SU-DHL-6 (cell line): ENCODE results near the gene GALNT12.

Source experiments
- H2AFZ ChIP-seq: fragments of 200-600 bp; sonication (generic); 2 replicates; pipeline ENCODE4 v1.6.1; 2014; ENCODE audit warnings: low read depth, mild to moderate bottlenecking, moderate library complexity, mixed read lengths, antibody characterized with exemption, low read length; ENCODE audit not compliant: severe bottlenecking
- H3F3A ChIP-seq: fragments of 200-600 bp; shearing (Covaris generic); 2 replicates; pipeline ENCODE4 v1.6.0; 2016; ENCODE audit warnings: antibody characterized with exemption, mild to moderate bottlenecking; ENCODE audit not compliant: insufficient read depth
- H3K27ac ChIP-seq: fragments of 200-600 bp; sonication (generic); 2 replicates; pipeline ENCODE4 v1.5.1; 2016; ENCODE audit warnings: low read depth, mild to moderate bottlenecking, low read length, moderate library complexity, mixed read lengths
- H3K27me3 ChIP-seq: fragments of 200-600 bp; sonication (generic), shearing (Covaris generic); 2 replicates; pipeline ENCODE4 v1.6.0; 2014; ENCODE audit warnings: mild to moderate bottlenecking, low read length
- H3K36me3 ChIP-seq: fragments of 200-600 bp; sonication (generic); 2 replicates; pipeline ENCODE4 v1.6.1; 2014; ENCODE audit warnings: mild to moderate bottlenecking, low read length, mixed read lengths
- H3K4me2 ChIP-seq: fragments of 300-600, 200-600 bp; shearing (Covaris generic), sonication (generic); 2 replicates; pipeline ENCODE4 v1.6.0; 2014; ENCODE audit warnings: low read length, low read depth, mild to moderate bottlenecking; ENCODE audit not compliant: poor library complexity, severe bottlenecking
- H3K4me3 ChIP-seq: fragments of 200-600 bp; sonication (generic); 2 replicates; pipeline ENCODE4 v1.5.1; 2014; ENCODE audit warnings: antibody characterized with exemption, low read length, mild to moderate bottlenecking, mixed read lengths; ENCODE audit not compliant: insufficient read depth, poor library complexity, severe bottlenecking
- H3K79me2 ChIP-seq: fragments of 200-600 bp; sonication (generic); 2 replicates; pipeline ENCODE4 v1.6.1; 2014; ENCODE audit warnings: mild to moderate bottlenecking, low read length, moderate library complexity; ENCODE audit not compliant: insufficient read depth
- H3K9ac ChIP-seq: fragments of 200-600 bp; sonication (generic); 2 replicates; pipeline ENCODE4 v1.7.0; 2014; ENCODE audit warnings: mild to moderate bottlenecking, low read length
- H3K9me2 ChIP-seq: fragments of 200-600 bp; sonication (generic); replicated peaks from 2 replicates; pipeline ENCODE4 v1.6.1; 2014; ENCODE audit warnings: low read length; ENCODE audit not compliant: insufficient read depth
- H3K9me3 ChIP-seq: fragments of 200-600 bp; sonication (generic); 2 replicates; pipeline ENCODE4 v1.6.1; 2014; ENCODE audit warnings: low read length, mixed read lengths; ENCODE audit not compliant: insufficient read depth
- H4K20me1 ChIP-seq: fragments of 200-600 bp; sonication (generic); 2 replicates; pipeline ENCODE4 v1.6.1; 2014; ENCODE audit warnings: low read depth, mild to moderate bottlenecking, antibody characterized with exemption, low read length, moderate library complexity, mixed read lengths
- CTCF ChIP-seq: fragments of 200-600 bp; sonication (generic); IDR thresholded peaks from one replicate; pipeline ENCODE4 v1.5.1; 2017; ENCODE audit warnings: antibody characterized with exemption, mild to moderate bottlenecking, low read length, moderate library complexity; ENCODE audit not compliant: insufficient read depth, poor library complexity, severe bottlenecking
- EZH2phosphoT487 ChIP-seq: fragments of 200-600 bp; sonication (generic), shearing (Covaris generic); conservative IDR thresholded peaks from 2 replicates; pipeline ENCODE4 v1.6.1; 2018; ENCODE audit warnings: mild to moderate bottlenecking, antibody characterized with exemption, low read length, moderate library complexity, mixed read lengths

GALNT12 gene

DNA sequence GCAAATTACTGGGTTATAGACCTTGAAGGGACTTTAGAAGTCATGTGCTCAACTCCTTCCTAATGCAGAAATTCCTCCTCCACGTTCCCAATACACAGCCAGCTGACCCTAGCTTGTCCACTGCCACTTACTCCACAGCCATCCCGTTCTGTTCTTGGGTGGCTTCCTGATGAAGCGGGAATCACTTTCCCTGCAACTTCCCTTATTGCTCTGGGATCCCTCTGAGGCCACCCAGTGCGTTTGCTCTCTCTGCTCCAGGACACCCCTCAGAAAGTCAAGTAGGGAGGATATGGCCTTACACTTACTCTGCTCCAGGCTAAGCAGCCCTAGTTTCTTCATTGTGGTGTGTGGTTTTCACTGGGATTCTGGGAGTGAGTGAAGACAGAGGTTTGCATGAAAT lies 55.5 kb downstream of the GALNT12 start:
- no peak overlapping the region for H3K27ac ChIP-seq
- H2AFZ ChIP-seq: no peak overlapping the region
- no peaks in the 10 kb centered on the region for H3K36me3 ChIP-seq
- no peaks in the 10 kb centered on the region for H4K20me1 ChIP-seq
- H3K9ac ChIP-seq: no peak overlapping the region
- H3K4me3 ChIP-seq: no peak overlapping the region
- H3K4me2 ChIP-seq: no peak overlapping the region
- no peaks in the 10 kb centered on the region for H3K9me2 ChIP-seq
- TF ChIP-seq CTCF: no peak
- TF ChIP-seq EZH2phosphoT487: no peak
- H3F3A ChIP-seq: no peaks in the 10 kb centered on the region
- H3K79me2 ChIP-seq: no peaks in the 10 kb centered on the region
- 0 out of 2 replicates have a peak, but pooled peaks cover 3% of the 10 kb centered on the region for H3K27me3 ChIP-seq
- H3K9me3 ChIP-seq: no peaks in the 10 kb centered on the region

DNA sequence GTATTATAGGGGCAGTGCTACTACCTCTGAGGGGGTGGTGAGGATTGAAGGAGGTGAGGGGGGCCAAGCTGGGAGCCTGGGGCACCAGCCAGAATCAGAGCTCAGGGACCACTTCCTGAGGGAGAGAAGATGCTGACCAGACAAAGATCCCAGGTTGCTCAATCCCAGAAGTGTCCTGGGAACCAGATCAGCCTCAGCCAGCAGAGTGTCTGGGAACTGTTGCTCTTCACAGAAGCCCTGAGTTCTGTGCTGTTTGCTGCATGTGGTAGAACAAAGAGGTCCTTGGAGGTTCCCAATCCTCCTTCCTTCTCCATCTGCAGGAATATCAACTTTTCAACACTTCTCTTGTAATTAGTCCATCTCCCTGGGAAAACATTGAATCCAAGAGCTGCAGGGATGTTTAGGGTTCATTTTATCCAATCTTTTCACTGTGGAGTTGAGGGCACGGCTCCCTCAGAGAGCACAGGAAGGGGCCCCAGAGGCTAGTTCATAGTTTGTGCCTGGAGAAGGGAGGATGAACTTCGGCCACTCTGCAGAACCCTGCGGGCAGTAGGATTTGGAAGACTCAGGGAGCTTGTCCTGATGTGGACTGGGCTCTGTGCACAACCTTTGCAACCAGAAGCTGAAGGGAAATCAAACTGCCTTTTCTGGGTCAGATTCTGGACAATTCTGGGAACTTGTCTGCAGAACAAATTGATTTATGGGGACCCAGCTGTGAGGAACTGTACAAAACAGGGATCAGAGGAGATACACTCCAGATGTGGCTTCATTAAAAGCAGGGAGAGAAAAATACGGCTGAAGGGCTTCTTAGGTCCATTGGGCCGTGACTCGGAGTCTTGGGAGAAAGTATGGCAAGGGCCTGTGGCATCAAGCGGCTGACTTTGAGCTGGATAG lies 57.1 kb downstream of the GALNT12 start:
- Histone ChIP-seq H3K4me3 (no peak overlapping the region), H4K20me1 (no peaks in the 10 kb centered on the region), H3K4me2 (no peak overlapping the region), H3K9me2 (no peaks in the 10 kb centered on the region), H3K9me3 (no peaks in the 10 kb centered on the region), H3K27ac (no peak overlapping the region), H3K36me3 (no peaks in the 10 kb centered on the region), H3F3A (no peaks in the 10 kb centered on the region), H3K27me3 (0 out of 2 replicates have a peak, but pooled peaks cover 3% of the 10 kb centered on the region), H2AFZ (no peak overlapping the region), H3K9ac (no peak overlapping the region), H3K79me2 (no peaks in the 10 kb centered on the region)
- no peak for TF ChIP-seq CTCF
- TF ChIP-seq EZH2phosphoT487: no peak

- H3K36me3 ChIP-seq: no peaks in the 10 kb centered on the region
- no peak overlapping the region for H3K4me3 ChIP-seq
- no peaks in the 10 kb centered on the region for H3K9me3 ChIP-seq
- no peak overlapping the region for H3K9ac ChIP-seq
- no peak overlapping the region for H3K4me2 ChIP-seq
- H3F3A ChIP-seq: no peaks in the 10 kb centered on the region
- TF ChIP-seq EZH2phosphoT487 (no peak), CTCF (no peak)
- H4K20me1 ChIP-seq: no peaks in the 10 kb centered on the region
- H3K27me3 ChIP-seq: 0 out of 2 replicates have a peak, but pooled peaks cover 3% of the 10 kb centered on the region
- no peak overlapping the region for H3K27ac ChIP-seq
- no peaks in the 10 kb centered on the region for H3K79me2 ChIP-seq
- no peaks in the 10 kb centered on the region for H3K9me2 ChIP-seq
- H2AFZ ChIP-seq: no peak overlapping the region
Measured at GRCh38 chr9:98865284-98865875, 57.9 kb downstream of the GALNT12 start.
